Umbilical cord (tissue), 2 donors: ENCODE results near the gene PPP1R12B. TPM values are rescaled to one million over a fixed set of nuclear protein-coding genes. Genes with fewer than 3 reads are reported as not detected.
"Not testable (repeated sequence)": the region's sequence is repeated elsewhere in the genome, so short reads cannot be mapped to it uniquely, and the experiment has no call there.

ENCODE experiments used
- DNase-seq: peaks from one replicate; pipeline ENCODE4 v3.0.0-alpha.2; 2015; ENCODE audit warnings: low spot score
- total RNA-seq: library from RNA; depleted of rRNA; stranded (reverse); fragments of >200 nt; gene quantifications from one replicate; pipeline ENCODE4 v1.2.3, GENCODE V29; 2014; ENCODE audit warnings: low replicate concordance; ENCODE audit not compliant: insufficient read depth

The PPP1R12B gene
- total RNA-seq, 1 donor from 2014 or later: 472 TPM

GRCh38 chr1:202488178-202488649 lies 139.7 kb downstream of the PPP1R12B start:
- DNase-seq: not testable (repeated sequence)

DNA sequence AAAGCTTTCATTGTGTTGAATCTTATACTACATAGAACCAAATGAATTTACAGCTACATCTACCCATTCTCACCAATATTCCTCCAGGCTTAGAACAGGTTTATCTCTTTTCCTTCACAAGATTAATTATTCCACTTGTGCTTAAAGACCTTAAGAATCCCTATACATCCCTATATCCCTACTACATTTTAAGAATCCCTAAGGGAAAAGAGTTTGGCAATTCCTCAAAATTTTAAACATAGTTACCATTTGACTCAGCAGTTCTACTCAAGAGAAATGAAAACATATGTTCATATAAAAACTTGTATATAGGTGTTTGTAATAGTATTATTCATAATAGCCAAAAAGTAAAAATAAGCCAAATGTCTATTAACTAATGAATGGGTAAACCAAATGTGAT lies 140.6 kb downstream of the PPP1R12B start:
- DNase-seq: peak; percentile 22

DNA sequence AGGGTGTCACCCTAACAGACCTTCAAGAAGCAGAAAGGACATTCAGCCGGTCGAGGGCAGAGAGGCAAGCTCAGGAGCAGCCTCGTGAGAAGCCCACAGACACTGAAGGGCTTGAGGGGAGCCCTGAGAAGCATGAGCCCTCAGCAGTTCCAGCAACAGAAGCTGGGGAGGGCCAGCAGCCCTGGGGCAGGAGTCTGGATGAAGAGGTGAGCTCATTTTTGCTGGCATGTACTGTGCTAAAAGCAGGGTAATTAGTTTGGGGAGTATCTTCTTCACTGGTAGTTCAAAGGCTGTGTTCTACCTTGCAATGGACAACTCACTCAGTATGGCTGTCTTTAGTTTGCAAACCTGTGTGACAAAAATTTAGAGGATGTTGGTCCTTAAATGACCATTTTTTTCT lies 144.6 kb downstream of the PPP1R12B start:
- not testable (repeated sequence) for DNase-seq

DNA sequence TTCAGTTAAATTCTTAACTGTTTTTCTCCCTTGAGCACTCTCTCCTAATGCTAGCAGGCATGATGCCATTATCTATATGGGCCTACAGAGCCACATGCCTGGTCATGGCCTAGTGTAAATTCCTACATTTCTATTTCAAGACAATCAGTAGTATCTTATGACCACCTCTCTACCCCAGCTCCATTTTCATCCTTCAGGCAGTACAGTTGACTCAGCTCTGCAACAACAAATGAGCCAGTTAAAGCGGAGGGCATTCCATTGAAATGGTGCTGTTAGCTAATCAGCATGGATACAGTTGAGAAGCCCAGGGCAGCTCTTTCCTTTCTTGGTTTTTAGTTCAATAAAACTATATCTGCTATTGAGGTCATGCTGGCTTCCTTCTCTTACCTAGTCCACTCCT lies 150.0 kb downstream of the PPP1R12B start:
- no peak for DNase-seq

DNA sequence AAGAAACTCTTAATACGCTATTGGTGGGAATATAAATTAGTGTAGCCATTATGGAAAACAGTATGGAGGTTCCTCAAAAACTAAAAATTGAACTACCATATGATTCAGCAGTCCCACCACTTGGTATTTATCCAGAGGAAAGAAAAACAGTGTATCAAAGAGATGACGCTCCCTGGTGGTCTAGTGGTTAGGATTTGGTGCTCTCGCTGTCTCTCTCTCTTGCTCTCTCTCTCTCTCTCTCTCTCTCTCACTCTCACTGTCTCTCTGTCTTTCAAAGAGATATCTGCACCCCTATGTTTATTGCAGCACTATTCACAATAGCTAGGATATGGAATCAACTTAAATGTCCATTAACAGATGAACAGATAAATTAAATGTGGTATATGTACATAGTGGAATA lies 151.5 kb downstream of the PPP1R12B start:
- not testable (repeated sequence) for DNase-seq

- DNase-seq: peak; percentile 49
Measured at GRCh38 chr1:202501281-202501680, 152.8 kb downstream of the PPP1R12B start.

GRCh38 chr1:202505356-202505755 lies 156.9 kb downstream of the PPP1R12B start:
- DNase-seq: peak; percentile 89

- peak; percentile 97 for DNase-seq
Measured at GRCh38 chr1:202505880-202506575, 157.5 kb downstream of the PPP1R12B start.

DNA sequence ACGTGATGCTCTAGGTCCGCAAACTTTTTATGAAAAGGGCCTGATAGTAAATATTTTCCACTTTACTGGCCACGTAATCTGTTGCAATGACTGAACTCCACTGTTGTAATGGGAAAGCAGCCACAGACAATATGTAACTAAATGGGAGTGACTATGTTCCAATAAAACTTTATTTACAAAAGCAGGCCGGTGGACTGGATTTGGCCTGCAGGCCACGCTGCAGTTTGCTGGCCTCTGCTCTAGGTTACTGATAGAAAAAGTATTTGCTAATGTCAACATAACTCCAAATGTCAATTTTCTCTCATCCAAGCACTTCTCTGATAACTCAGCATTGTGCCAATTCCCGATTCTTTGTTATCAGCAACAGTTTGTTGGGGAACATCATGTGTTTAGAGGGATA lies 160.4 kb downstream of the PPP1R12B start:
- not testable (repeated sequence) for DNase-seq

DNA sequence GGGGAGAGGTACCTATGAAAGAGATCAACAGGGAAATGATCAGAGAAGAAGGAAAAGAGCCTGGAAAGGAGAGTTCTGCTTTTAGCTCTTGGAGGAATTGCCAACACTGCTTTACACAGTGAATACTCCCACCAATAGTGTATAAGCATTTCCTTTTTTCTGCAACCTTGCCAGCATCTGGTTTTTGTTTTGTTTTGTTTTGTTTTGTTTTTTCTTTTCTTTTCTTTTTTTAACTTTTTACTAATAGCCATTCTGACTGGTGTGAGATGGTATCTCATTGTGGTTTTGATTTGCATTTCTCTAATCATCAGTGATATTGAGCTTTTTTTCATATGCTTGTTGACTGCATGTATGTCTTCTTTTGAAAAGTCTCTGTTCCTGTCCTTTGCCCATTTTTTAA lies 165.4 kb downstream of the PPP1R12B start:
- DNase-seq: not testable (repeated sequence)

DNA sequence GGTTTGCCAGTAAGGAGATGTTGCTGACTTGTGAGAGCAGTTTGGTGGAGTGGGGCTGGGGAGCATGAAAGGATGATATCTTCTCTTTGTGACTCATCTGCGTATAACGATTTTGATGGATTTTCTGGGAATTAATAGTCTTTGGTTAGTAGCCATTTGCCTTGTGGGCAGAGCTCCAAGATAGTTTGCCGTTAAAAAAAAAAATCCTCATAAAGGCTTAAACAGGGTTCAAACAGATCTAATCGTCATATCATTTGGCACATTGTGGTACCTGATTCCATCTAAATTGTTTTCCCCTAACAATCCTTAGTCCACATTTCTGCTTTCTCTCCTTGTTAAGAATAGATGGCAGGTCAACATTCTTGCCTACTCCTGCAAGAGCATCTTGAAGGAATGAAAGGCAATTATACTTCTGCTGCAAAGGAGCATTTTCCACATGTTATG lies 168.0 kb downstream of the PPP1R12B start:
- DNase-seq: peak; percentile 93

DNA sequence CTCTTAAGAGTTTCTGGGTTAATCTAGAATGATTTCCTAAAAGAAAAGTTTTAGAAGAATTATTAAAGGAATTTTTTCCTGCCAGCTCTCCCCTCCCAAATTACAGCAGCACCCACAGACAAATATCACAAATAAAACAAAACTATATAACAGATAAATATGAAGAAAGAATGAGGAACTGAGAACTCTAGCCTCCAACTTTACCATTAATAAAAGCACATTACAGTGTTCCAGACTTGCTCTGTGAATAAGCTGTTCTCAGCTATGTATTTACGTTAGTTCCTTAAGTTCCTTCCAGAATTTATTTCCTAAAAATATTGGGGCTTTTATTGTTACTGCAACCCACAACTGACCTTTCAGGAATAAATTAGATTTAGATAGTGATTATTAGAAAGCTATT lies 168.6 kb downstream of the PPP1R12B start:
- DNase-seq: peak; percentile 64

GRCh38 chr1:202518180-202518579 lies 169.7 kb downstream of the PPP1R12B start:
- not testable (repeated sequence) for DNase-seq

DNA sequence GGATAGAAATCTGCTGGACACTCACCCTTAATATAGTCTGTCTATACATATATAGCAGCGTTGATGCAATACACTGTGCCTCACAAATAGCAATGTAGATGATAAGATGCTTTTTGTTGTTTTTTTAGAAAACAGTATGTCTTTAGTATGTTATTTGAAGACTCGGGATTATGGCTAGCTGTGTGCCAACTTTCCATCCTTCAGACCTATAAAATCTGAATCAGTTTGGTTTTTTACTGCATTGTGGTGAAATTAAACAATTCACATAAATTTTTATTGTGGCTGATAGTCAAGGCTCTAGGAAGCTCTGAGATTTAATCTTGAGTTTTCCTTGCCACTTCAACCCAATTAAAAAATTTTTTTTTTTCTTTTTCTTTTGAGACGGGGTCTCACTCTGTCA lies 170.4 kb downstream of the PPP1R12B start:
- DNase-seq: peak; percentile 58

DNA sequence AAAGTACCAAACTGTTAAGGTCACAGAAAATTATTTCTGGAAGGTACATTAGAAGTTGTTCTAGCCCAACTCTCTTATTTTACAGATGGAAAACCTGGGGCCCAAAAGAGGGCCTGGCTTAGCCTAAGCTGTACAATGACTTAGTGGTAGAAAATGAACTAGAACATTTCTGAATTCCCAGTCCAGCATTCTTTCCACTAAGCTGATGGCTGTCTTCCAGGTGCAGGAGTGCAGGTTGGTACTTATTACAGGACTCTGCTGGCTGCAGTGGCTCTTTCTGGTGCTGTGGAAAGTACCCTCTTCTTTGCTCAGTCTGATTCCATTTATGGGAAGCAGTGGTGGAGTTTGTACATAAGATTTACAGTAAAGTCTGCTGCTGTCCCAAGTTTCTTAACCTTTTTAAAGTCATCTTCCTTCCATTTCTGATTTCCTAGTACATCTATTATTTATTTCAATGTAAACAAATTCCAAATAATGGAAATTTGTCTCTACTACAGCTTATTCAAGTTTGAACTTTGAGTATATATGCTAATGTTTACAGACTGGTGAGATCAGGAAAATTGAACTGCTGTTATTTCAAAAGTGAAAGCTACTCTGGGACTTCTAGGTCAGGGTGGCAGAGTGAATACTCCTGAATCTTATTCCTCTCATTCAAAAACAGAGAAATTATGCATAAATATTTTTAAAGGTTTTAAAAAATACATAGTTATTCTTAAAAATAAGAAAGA lies 171.8 kb downstream of the PPP1R12B start:
- not testable (repeated sequence) for DNase-seq

- DNase-seq: not testable (repeated sequence)
Measured at GRCh38 chr1:202520857-202521216, 172.3 kb downstream of the PPP1R12B start.

- not testable (repeated sequence) for DNase-seq
Measured at GRCh38 chr1:202521484-202521883, 173.0 kb downstream of the PPP1R12B start.

GRCh38 chr1:202521886-202522285 lies 173.4 kb downstream of the PPP1R12B start:
- no peak for DNase-seq

GRCh38 chr1:202526056-202526455 lies 177.6 kb downstream of the PPP1R12B start:
- DNase-seq: not testable (repeated sequence)

DNA sequence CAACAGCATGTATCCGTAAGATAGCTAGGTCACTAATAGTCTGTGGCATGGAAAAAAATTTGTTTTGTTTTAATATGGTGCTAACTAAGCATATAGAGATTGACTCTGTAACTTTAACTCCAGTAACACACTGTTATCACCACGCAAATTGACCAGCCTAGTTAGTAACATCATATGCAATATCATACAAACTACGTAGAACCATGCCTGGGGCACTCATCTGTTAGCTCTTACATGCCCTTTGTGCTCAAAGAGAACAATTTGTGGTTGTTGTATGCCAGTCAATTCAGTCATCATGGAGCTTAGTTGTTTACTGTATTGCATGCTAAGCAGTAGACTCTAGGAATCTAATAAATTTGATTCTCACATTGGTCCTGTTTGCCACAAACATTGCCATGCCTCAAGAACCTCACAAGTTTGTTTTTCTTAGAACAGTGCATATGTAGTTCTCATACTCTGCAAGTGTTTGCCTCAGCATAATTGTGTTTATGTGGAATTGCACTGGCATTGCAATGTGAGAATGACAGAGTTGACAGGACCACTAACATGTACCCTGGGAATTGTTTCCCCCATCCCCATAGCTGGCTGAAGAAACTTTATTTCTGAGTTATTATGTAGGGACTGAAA lies 179.7 kb downstream of the PPP1R12B start:
- DNase-seq: not testable (repeated sequence)

- DNase-seq: not testable (repeated sequence)
Measured at GRCh38 chr1:202530686-202531085, 182.2 kb downstream of the PPP1R12B start.

GRCh38 chr1:202531472-202531811 lies 182.9 kb downstream of the PPP1R12B start:
- DNase-seq: no peak
